Sigmoid colon (tissue), 7 donors: ENCODE data around the gene DDX51. TPM values are rescaled to one million over a fixed set of nuclear protein-coding genes. Genes with fewer than 3 reads are reported as not detected.

Experiments used
- DNase-seq: peaks from one replicate; pipeline ENCODE4 v3.0.0-alpha.2; 2019
- H3K27ac ChIP-seq, 4 donors: fragments of 200-600 bp; sonication (generic); one replicate each; pipeline ENCODE4 v1.5.1; 2016 to 2019; ENCODE audit warnings: mild to moderate bottlenecking in 1 of 4
- H3K27me3 ChIP-seq, 3 donors: fragments of 200-600 bp; sonication (generic); one replicate each; pipeline ENCODE4 v1.5.1; 2019; ENCODE audit warnings: mild to moderate bottlenecking in 1 of 3
- H3K36me3 ChIP-seq, 4 donors: fragments of 200-600 bp; sonication (generic); one replicate each; pipeline ENCODE4 v1.5.1; 2016 to 2019
- H3K4me1 ChIP-seq, 4 donors: fragments of 200-600 bp; sonication (generic); one replicate each; pipeline ENCODE4 v1.5.1; 2017 to 2019
- H3K4me3 ChIP-seq, 4 donors: fragments of 200-600 bp; sonication (generic); one replicate each; pipeline ENCODE4 v1.5.1; 2017 to 2019; ENCODE audit warnings: mild to moderate bottlenecking in 2 of 4, moderate library complexity in 1 of 4
- H3K9me3 ChIP-seq, 4 donors: fragments of 200-600 bp in 3 of 4; sonication (generic) in 3 of 4; one replicate each; pipeline versions ENCODE4 v1.5.1 to v1.6.1; 2013 to 2019
- CTCF ChIP-seq, 4 experiments: fragments of 450-650 bp in 3 of 4; fragments of 200-600 bp in 1 of 4; IDR thresholded peaks; one replicate each; pipeline ENCODE4 v1.5.1; 2016 to 2019; ENCODE audit warnings: antibody characterized with exemption in 4 of 4, mild to moderate bottlenecking in 3 of 4, moderate library complexity in 2 of 4
- EP300 ChIP-seq, 4 donors: sonication (generic); formaldehyde crosslinking; IDR thresholded peaks; one replicate each; pipeline ENCODE4 v1.6.1; 2017; ENCODE audit warnings: antibody characterized with exemption in 4 of 4
- POLR2A ChIP-seq, 2 donors: fragments of 450-650 bp; IDR thresholded peaks; one replicate each; pipeline ENCODE4 v1.6.1; 2016; ENCODE audit warnings: antibody characterized with exemption in 2 of 2, mild to moderate bottlenecking in 2 of 2, moderate library complexity in 2 of 2
- POLR2AphosphoS5 ChIP-seq, 4 donors: sonication (generic); formaldehyde crosslinking; IDR thresholded peaks; one replicate each; pipeline ENCODE4 v1.6.1; 2017; ENCODE audit warnings: antibody characterized with exemption in 4 of 4
- WGBS, 2 donors: extraction: QIAGEN DNeasy Blood & Tissue Kit; methylation state at CpG; one replicate each; pipeline ENCODE4 v1.1.7; 2013; 5-methylcytosine and 5-hydroxymethylcytosine counted together
- intact Hi-C: fragments of 100-400 bp; cut with DNase I; formaldehyde crosslinking; loops from one replicate; pipeline ENCODE4 v1.15.1; 2023
- polyA plus RNA-seq, 3 donors: library from polyadenylated mRNA; stranded (reverse); fragments of 200-250 nt; gene quantifications; one replicate each; pipeline ENCODE4 v1.2.3, GENCODE V29; 2013
- small RNA-seq, 3 donors: library from RNA; depleted of rRNA; stranded (forward); fragments of <200 nt; gene quantifications; one replicate each; pipeline ENCODE3, GENCODE V24; 2016
- total RNA-seq, 4 donors: library from RNA; depleted of rRNA; stranded (reverse); fragments of >200 nt; gene quantifications; one replicate each; pipeline ENCODE4 v1.1.0, GENCODE V29; 2016
- donor health status: healthy with polysubstance abuse.
- donor health status: Bipolar disorder and iron deficiency.
- donor health status: healthy.

Gene DDX51
- total and polyA plus RNA-seq, 7 donors: 3.9 to 22.4 (median 7.2) TPM

- 88 to 93% methylated on average over 11 of the region's 11 CpGs for WGBS, 2 donors
- no peaks in the 10 kb centered on the region for H3K4me1 ChIP-seq
These were observed 48.4 kb downstream of the DDX51 start for GRCh38 chr12:132095520-132096409.

DNA sequence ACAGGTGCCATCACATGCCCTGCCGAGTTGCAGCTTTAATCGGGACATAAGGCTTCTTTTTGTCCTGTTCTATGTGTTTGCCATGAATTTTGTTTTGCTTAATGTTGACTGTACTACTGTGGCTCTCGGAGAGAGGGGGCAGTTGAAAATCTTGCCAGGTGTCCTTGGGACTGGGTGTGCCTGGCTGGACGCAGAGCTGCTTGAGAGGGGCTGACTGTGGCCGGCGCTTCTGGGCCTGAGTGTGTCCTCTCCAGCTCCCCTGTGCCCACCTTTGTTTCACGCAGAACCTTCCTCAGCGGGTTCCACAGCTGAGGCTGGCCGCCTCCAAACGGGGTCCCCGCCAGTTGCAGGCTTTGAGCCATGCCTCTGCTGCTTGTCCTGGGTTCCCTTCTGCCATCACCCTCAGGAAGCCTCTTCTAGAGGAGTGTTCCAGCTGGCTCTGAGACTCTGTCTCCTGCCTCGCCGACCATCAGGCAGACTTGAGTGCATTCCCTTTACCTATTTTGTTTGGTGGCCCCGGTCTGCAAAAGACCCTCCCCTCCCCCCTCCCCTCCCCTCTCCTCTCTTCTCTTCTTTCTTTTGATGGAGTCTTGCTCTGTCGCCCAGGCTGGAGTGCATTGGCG, 49.7 kb downstream of the DDX51 start:
- Histone ChIP-seq H3K27me3 (no peaks in the 10 kb centered on the region), H3K36me3 (peaks cover 0 to 18% (median 4%) of the 10 kb centered on the region in 4 donors), H3K4me3 (no peak overlapping the region), H3K9me3 (no peaks in the 10 kb centered on the region), H3K4me1 (no peaks in the 10 kb centered on the region), H3K27ac (no peak overlapping the region)
- 96 to 97% methylated on average over 16 of the region's 16 CpGs for WGBS, 2 donors
- intact Hi-C loops: no loop called here
- no peak for TF ChIP-seq EP300 (IDR thresholded peaks at IDR 0.05)
- TF ChIP-seq POLR2AphosphoS5 (IDR thresholded peaks at IDR 0.05): no peak
- no peak for TF ChIP-seq POLR2A (IDR thresholded peaks at IDR 0.05)
- TF ChIP-seq CTCF (IDR thresholded peaks at IDR 0.05): no peak
- DNase-seq: peak; percentile 40

More at GRCh38 chr12:132095520-132096409, 48.4 kb downstream of the DDX51 start:
- no peak overlapping the region for H3K4me3 ChIP-seq
- H3K27ac ChIP-seq: no peak overlapping the region
- no peaks in the 10 kb centered on the region for H3K27me3 ChIP-seq
- peak; percentile 32 for DNase-seq
- H3K9me3 ChIP-seq: no peaks in the 10 kb centered on the region
- H3K36me3 ChIP-seq: peaks cover 0 to 30% (median 10%) of the 10 kb centered on the region in 4 donors
- TF ChIP-seq POLR2AphosphoS5 (IDR thresholded peaks at IDR 0.05) (no peak), CTCF (IDR thresholded peaks at IDR 0.05) (no peak), EP300 (IDR thresholded peaks at IDR 0.05) (no peak), POLR2A (IDR thresholded peaks at IDR 0.05) (no peak)
- intact Hi-C loops: no loop called here

GRCh38 chr12:132089407-132089910, 54.7 kb downstream of the DDX51 start:
- DNase-seq: no peak
- Histone ChIP-seq H3K27me3 (no peaks in the 10 kb centered on the region), H3K9me3 (no peaks in the 10 kb centered on the region), H3K4me1 (peaks cover 0 to 13% (median 9%) of the 10 kb centered on the region in 4 donors), H3K27ac (no peak overlapping the region), H3K36me3 (peaks cover 0 to 12% (median 4%) of the 10 kb centered on the region in 4 donors), H3K4me3 (no peak overlapping the region)
- TF ChIP-seq CTCF (IDR thresholded peaks at IDR 0.05) (no peak), POLR2AphosphoS5 (IDR thresholded peaks at IDR 0.05) (no peak), POLR2A (IDR thresholded peaks at IDR 0.05) (no peak), EP300 (IDR thresholded peaks at IDR 0.05) (no peak)
- intact Hi-C loops: no loop called here
- WGBS, 2 donors: 93 to 96% methylated on average over 4 of the region's 4 CpGs

Small RNA genes lying within 50 kb of the gene (small RNA-seq; reads per million reads assigned to genes)
- 0 reads per million in 3 donors for gene AC138466.3

Other genes with a start within 250 kb of the DDX51 start
- 10 to 100 TPM; 13.2 to 29.1 (median 18.6) TPM for gene ULK1, start 249.7 kb downstream of the DDX51 start, total RNA-seq
- 10 to 100 TPM in 1 of 3 donors, 1 to 10 TPM in 2; 5.3 to 17.5 (median 5.4) TPM for gene ULK1, start 249.7 kb downstream of the DDX51 start, polyA plus RNA-seq
- 10 to 100 TPM in 1 of 4 donors, 1 to 10 TPM in 3; 7.6 to 15.6 (median 8.9) TPM for gene PUS1, start 215.0 kb downstream of the DDX51 start, total RNA-seq
- gene PUS1, start 215.0 kb downstream of the DDX51 start, polyA plus RNA-seq: 10 to 100 TPM in 1 of 3 donors, 1 to 10 TPM in 2; 9.0 to 33.8 (median 9.7) TPM
- 10 to 100 TPM; 14.5 to 35.7 (median 18.8) TPM for gene EP400, start 194.4 kb downstream of the DDX51 start, total RNA-seq
- 10 to 100 TPM in 1 of 3 donors, 1 to 10 TPM in 2; 3.2 to 22.3 (median 4.2) TPM for gene EP400, start 194.4 kb downstream of the DDX51 start, polyA plus RNA-seq
- 1 to 10 TPM; 5.4 to 9.4 (median 7.5) TPM for gene NOC4L, start 138 bp upstream of the DDX51 start, total RNA-seq
- 10 to 100 TPM; 11.4 to 34.9 (median 13.2) TPM for gene NOC4L, start 138 bp upstream of the DDX51 start, polyA plus RNA-seq
- 1 to 10 TPM in 3 of 4 donors, under 1 TPM in 1; 0.28 to 5.0 (median 3.2) TPM for gene GALNT9, start 185.3 kb upstream of the DDX51 start, total RNA-seq
- gene GALNT9, start 185.3 kb upstream of the DDX51 start, polyA plus RNA-seq: under 1 TPM in 1 of 3 donors, not detected in 2; 0.45 TPM